Endothelial cell of umbilical vein (primary cell): ENCODE measurements around the gene ITGB1. TPM values are rescaled to one million over a fixed set of nuclear protein-coding genes. Genes with fewer than 3 reads are reported as not detected.

ENCODE experiments used
- BruUV-seq: library from RNA; stranded (reverse); fragments of 400-500 nt; replicated peaks from 2 replicates; lab custom pipeline; 2021; lab: Mats Ljungman, UMichigan
- CTCF ChIA-PET: fragments of 300-600, 350-600 bp; sonication (Branson Sonifier 250); formaldehyde crosslinking; loops from one replicate; lab custom pipeline; 2021; ENCODE audit warnings: antibody characterized with exemption, inconsistent platforms; lab: Charles Lee
- POLR2A ChIA-PET: fragments of 300-600, 350-600 bp; sonication (Branson Sonifier 250); formaldehyde crosslinking; loops from one replicate; lab custom pipeline; 2021; ENCODE audit warnings: antibody characterized with exemption, inconsistent platforms; lab: Charles Lee
- DNase-seq: peaks from one replicate; pipeline ENCODE4 v3.0.0-alpha.2; 2011; ENCODE audit warnings: low read depth, low spot score
- FAIRE-seq: peaks from 2 replicates; lab custom pipeline; 2011; peaks lifted over from hg19 to GRCh38; lab: Jason Lieb, UNC
- H2AFZ ChIP-seq: 2 replicates; pipeline ENCODE4 v1.6.0; 2012; ENCODE audit warnings: low read depth, low read length, control low read depth, inconsistent platforms
- H3K27ac ChIP-seq: 2 replicates; pipeline ENCODE4 v1.5.1; 2011; ENCODE audit warnings: low read depth, mild to moderate bottlenecking, control low read depth, low read length, moderate library complexity; ENCODE audit not compliant: insufficient read depth
- H3K27me3 ChIP-seq, 2 experiments: 2 replicates each; pipeline versions ENCODE4 v1.6.0 to v1.6.1; 2011; ENCODE audit warnings: low read length in 2 of 2, mixed read lengths in 1 of 2; ENCODE audit not compliant: control insufficient read depth in 2 of 2, insufficient read depth in 2 of 2
- H3K36me3 ChIP-seq, 2 experiments: 2 replicates in 1 of 2; 3 replicates in 1 of 2; pipeline ENCODE4 v1.5.1; 2011; ENCODE audit warnings: low read length in 2 of 2, mild to moderate bottlenecking in 1 of 2, moderate library complexity in 1 of 2; ENCODE audit not compliant: control insufficient read depth in 2 of 2, insufficient read depth in 2 of 2; ENCODE audit errors: extremely low read depth in 1 of 2
- H3K4me1 ChIP-seq: 3 replicates; pipeline ENCODE4 v1.5.1; 2011; ENCODE audit warnings: mild to moderate bottlenecking, low read length; ENCODE audit not compliant: control insufficient read depth, insufficient read depth; ENCODE audit errors: extremely low read depth
- H3K4me2 ChIP-seq: 2 replicates; pipeline ENCODE4 v1.6.1; 2011; ENCODE audit warnings: low read length, control low read depth, mixed read lengths; ENCODE audit not compliant: insufficient read depth
- H3K4me3 ChIP-seq, 3 experiments: fragments of 200-600 bp in 1 of 3; sonication (generic), shearing (Covaris generic) in 1 of 3; replicated peaks in 1 of 3; 2 replicates each; pipeline ENCODE4 v1.5.1; 2011 to 2016; ENCODE audit warnings: control low read depth in 3 of 3, low read length in 3 of 3, mild to moderate bottlenecking in 2 of 3, inconsistent platforms in 1 of 3, low read depth in 1 of 3, moderate library complexity in 1 of 3; ENCODE audit not compliant: insufficient read depth in 1 of 3
- H3K79me2 ChIP-seq: 2 replicates; pipeline ENCODE4 v1.6.0; 2012; ENCODE audit warnings: low read length, inconsistent platforms; ENCODE audit not compliant: control insufficient read depth, insufficient read depth
- H3K9ac ChIP-seq: replicated peaks from 2 replicates; pipeline ENCODE3; 2011; ENCODE audit warnings: low read length, control low read depth; ENCODE audit not compliant: insufficient read depth; ENCODE audit errors: extremely low read depth
- H3K9me1 ChIP-seq: replicated peaks from 3 replicates; pipeline ENCODE4 v1.6.0; 2011; ENCODE audit warnings: mild to moderate bottlenecking, low read length; ENCODE audit not compliant: control insufficient read depth, insufficient read depth; ENCODE audit errors: extremely low read depth
- H3K9me3 ChIP-seq: replicated peaks from 2 replicates; pipeline ENCODE4 v1.5.1; 2012; ENCODE audit warnings: low read length, inconsistent platforms; ENCODE audit not compliant: control insufficient read depth, insufficient read depth
- H4K20me1 ChIP-seq: replicated peaks from 2 replicates; pipeline ENCODE3; 2011; ENCODE audit warnings: mild to moderate bottlenecking, low read length; ENCODE audit not compliant: control insufficient read depth, insufficient read depth; ENCODE audit errors: extremely low read depth
- EZH2 ChIP-seq: IDR thresholded peaks from 2 replicates; pipeline ENCODE4 v1.6.1; 2012; ENCODE audit warnings: borderline replicate concordance, low read depth, mild to moderate bottlenecking, moderate library complexity, low read length, inconsistent platforms; ENCODE audit not compliant: severe bottlenecking
- FOS ChIP-seq: IDR thresholded peaks from 2 replicates; pipeline ENCODE4 v1.6.1; 2011; ENCODE audit warnings: mild to moderate bottlenecking, low read length, moderate library complexity, borderline replicate concordance; ENCODE audit not compliant: insufficient read depth
- GATA2 ChIP-seq: IDR thresholded peaks from 2 replicates; pipeline ENCODE4 v1.7.0; 2011; ENCODE audit warnings: low read depth, mild to moderate bottlenecking, moderate library complexity, mixed read lengths, low read length; ENCODE audit not compliant: insufficient read length, insufficient read depth
- JUN ChIP-seq: IDR thresholded peaks from 2 replicates; pipeline ENCODE4 v1.6.1; 2011; ENCODE audit warnings: borderline replicate concordance, low read depth; ENCODE audit not compliant: insufficient read length, insufficient read depth
- MAX ChIP-seq: IDR thresholded peaks from 2 replicates; pipeline ENCODE4 v1.6.1; 2011; ENCODE audit not compliant: insufficient read depth, insufficient read length
- MYC ChIP-seq: IDR thresholded peaks from one replicate; pipeline ENCODE4 v1.6.1; 2011; ENCODE audit warnings: mild to moderate bottlenecking, low read depth, low read length
- POLR2A ChIP-seq: IDR thresholded peaks from 2 replicates; pipeline ENCODE4 v1.6.1; 2012; ENCODE audit warnings: low read depth, mild to moderate bottlenecking, control low read depth, low read length
- POLR2AphosphoS5 ChIP-seq: IDR thresholded peaks from 2 replicates; pipeline ENCODE4 v1.6.1; 2012; ENCODE audit warnings: low read depth, mild to moderate bottlenecking, control low read depth, low read length, moderate library complexity; ENCODE audit not compliant: insufficient read depth
- dilution Hi-C: fragments of 300-500 bp; cut with MboI; formaldehyde crosslinking; loops from one replicate; pipeline ENCODE4 v1.15.0; 2019; ENCODE audit warnings: low sequenced_read_pairs; ENCODE audit not compliant: extremely low pct_ligation_motif_present
- intact Hi-C: fragments of 100-400 bp; cut with micrococcal nuclease; formaldehyde crosslinking; loops from one replicate; pipeline ENCODE4 v1.10.0; 2022
- polyA plus RNA-seq, 4 experiments: library from polyadenylated mRNA; depleted of rRNA in 3 of 4; stranded (reverse) in 3 of 4; unstranded in 1 of 4; fragments of >200 nt; gene quantifications; 2 replicates each; pipeline versions ENCODE4 v1.2.1 to v1.2.3, GENCODE V29; 2011 to 2012; ENCODE audit warnings: missing spikeins in 1 of 4
- total RNA-seq: library from RNA; stranded (reverse); gene quantifications from 2 replicates; pipeline ENCODE4 v1.2.3, GENCODE V29; 2021
- TF ChIP-seq, protein P1 (sequence below), 2 donors: IDR thresholded peaks; 1 replicate in 1 of 2; 2 replicates in 1 of 2; pipeline ENCODE4 v1.5.1; 2011; ENCODE audit warnings: low read length in 2 of 2, mild to moderate bottlenecking in 2 of 2, moderate library complexity in 2 of 2, control low read depth in 1 of 2, inconsistent platforms in 1 of 2, low read depth in 1 of 2; ENCODE audit not compliant: insufficient read depth in 1 of 2; ENCODE audit errors: extremely low read depth in 1 of 2

ITGB1 gene
- total and polyA plus RNA-seq, 2 donors (not counting 3 experiments of a cell fraction or from before 2014, with no cell fraction given) = 424 to 1,147 TPM

GRCh38 chr10:32854435-32854834 lies 103.6 kb downstream of the ITGB1 start:
- TF ChIP-seq GATA2 = no peak
- no peak for TF ChIP-seq EZH2
- no peak for TF ChIP-seq FOS
- no peak for TF ChIP-seq MAX
- dilution Hi-C loops (no loop called here), intact Hi-C loops (no loop called here)
- H3K4me2 ChIP-seq = no peak overlapping the region
- no peak for DNase-seq
- no TSS peak for BruUV-seq
- no peak for FAIRE-seq
- H4K20me1 ChIP-seq = no peaks in the 10 kb centered on the region
- no peak overlapping the region for H3K27ac ChIP-seq
- CTCF ChIA-PET = no interaction called here
- H3K9ac ChIP-seq = no peak overlapping the region
- no peaks in the 10 kb centered on the region for H3K36me3 ChIP-seq
- H3K79me2 ChIP-seq = no peaks in the 10 kb centered on the region
- POLR2A ChIA-PET = no interaction called here
- H3K9me3 ChIP-seq = no peaks in the 10 kb centered on the region
- no peaks in the 10 kb centered on the region for H3K9me1 ChIP-seq
- no peaks in the 10 kb centered on the region for H3K27me3 ChIP-seq
- no peaks in the 10 kb centered on the region for H3K4me1 ChIP-seq
- H3K4me3 ChIP-seq = no peak overlapping the region
- H2AFZ ChIP-seq = no peak overlapping the region

GRCh38 chr10:32851301-32851700 lies 106.7 kb downstream of the ITGB1 start:
- no peaks in the 10 kb centered on the region for H4K20me1 ChIP-seq
- ChIA-PET POLR2A (no interaction called here), CTCF (interaction anchor here (0.8 kb wide), 1 partner anchor 13 kb away, joined by 3 read pairs; no protein-coding TSS in a partner anchor)
- BruUV-seq = no TSS peak
- no peak overlapping the region for H2AFZ ChIP-seq
- no peaks in the 10 kb centered on the region for H3K9me1 ChIP-seq
- no peak for FAIRE-seq
- no peak overlapping the region for H3K27ac ChIP-seq
- no peaks in the 10 kb centered on the region for H3K9me3 ChIP-seq
- no peaks in the 10 kb centered on the region for H3K36me3 ChIP-seq
- no peaks in the 10 kb centered on the region for H3K27me3 ChIP-seq
- H3K4me2 ChIP-seq = no peak overlapping the region
- H3K9ac ChIP-seq = no peak overlapping the region
- DNase-seq = no peak
- H3K4me3 ChIP-seq = no peak overlapping the region
- no peaks in the 10 kb centered on the region for H3K4me1 ChIP-seq
- TF ChIP-seq POLR2A = no peak
- no peak for TF ChIP-seq EZH2
- TF ChIP-seq, protein P1, sequence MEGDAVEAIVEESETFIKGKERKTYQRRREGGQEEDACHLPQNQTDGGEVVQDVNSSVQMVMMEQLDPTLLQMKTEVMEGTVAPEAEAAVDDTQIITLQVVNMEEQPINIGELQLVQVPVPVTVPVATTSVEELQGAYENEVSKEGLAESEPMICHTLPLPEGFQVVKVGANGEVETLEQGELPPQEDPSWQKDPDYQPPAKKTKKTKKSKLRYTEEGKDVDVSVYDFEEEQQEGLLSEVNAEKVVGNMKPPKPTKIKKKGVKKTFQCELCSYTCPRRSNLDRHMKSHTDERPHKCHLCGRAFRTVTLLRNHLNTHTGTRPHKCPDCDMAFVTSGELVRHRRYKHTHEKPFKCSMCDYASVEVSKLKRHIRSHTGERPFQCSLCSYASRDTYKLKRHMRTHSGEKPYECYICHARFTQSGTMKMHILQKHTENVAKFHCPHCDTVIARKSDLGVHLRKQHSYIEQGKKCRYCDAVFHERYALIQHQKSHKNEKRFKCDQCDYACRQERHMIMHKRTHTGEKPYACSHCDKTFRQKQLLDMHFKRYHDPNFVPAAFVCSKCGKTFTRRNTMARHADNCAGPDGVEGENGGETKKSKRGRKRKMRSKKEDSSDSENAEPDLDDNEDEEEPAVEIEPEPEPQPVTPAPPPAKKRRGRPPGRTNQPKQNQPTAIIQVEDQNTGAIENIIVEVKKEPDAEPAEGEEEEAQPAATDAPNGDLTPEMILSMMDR (IDR thresholded peaks at IDR 0.05; ENCODE audit: extremely low read depth in 1 of 2, insufficient read depth in 1 of 2, low read depth in 1 of 2, low read length in 2 of 2) = no peak
- TF ChIP-seq MYC = no peak
- no peak for TF ChIP-seq JUN
- TF ChIP-seq FOS = no peak
- no peak for TF ChIP-seq MAX
- no peak for TF ChIP-seq GATA2
- no peak for TF ChIP-seq POLR2AphosphoS5
- dilution Hi-C loops (no loop called here), intact Hi-C loops (no loop called here)
- H3K79me2 ChIP-seq = no peaks in the 10 kb centered on the region
